Fibroblast of the aortic adventitia (primary cell): ENCODE data around the gene DEXI. TPM values are rescaled to one million over a fixed set of nuclear protein-coding genes. Genes with fewer than 3 reads are reported as not detected.
"Not testable (repeated sequence)": the region's sequence is repeated elsewhere in the genome, so short reads cannot be mapped to it uniquely, and the experiment has no call there.

ENCODE experiments used
- DNase-seq: peaks from one replicate; pipeline ENCODE4 v3.0.0-alpha.2; 2010; ENCODE audit warnings: low read depth
- H3K4me3 ChIP-seq: 2 replicates; pipeline ENCODE4 v1.5.1; 2011; ENCODE audit warnings: low read depth, mild to moderate bottlenecking, control low read depth, low read length, moderate library complexity
- CTCF ChIP-seq: IDR thresholded peaks from 2 replicates; pipeline ENCODE4 v1.5.1; 2011; ENCODE audit warnings: mild to moderate bottlenecking, low read length, control low read depth, inconsistent platforms; ENCODE audit not compliant: insufficient read depth
- total RNA-seq: library from RNA; depleted of rRNA; stranded (reverse); fragments of >200 nt; gene quantifications from 2 replicates; pipeline ENCODE4 v1.2.3, GENCODE V29; 2012; ENCODE audit warnings: low replicate concordance

The DEXI gene
- total RNA-seq, 1 donor = 35.2 TPM

- no peak overlapping the region for H3K4me3 ChIP-seq
- peak; percentile 68 for DNase-seq
- no peak for TF ChIP-seq CTCF
These were observed 27.8 kb upstream of the DEXI start for GRCh38 chr16:10970065-10970464.

GRCh38 chr16:10969615-10970014 is 27.3 kb upstream of the DEXI start:
- no peak for DNase-seq
- TF ChIP-seq CTCF = no peak
- H3K4me3 ChIP-seq = no peak overlapping the region

- DNase-seq = no peak
- no peak for TF ChIP-seq CTCF
- no peak overlapping the region for H3K4me3 ChIP-seq
These were observed 26.2 kb upstream of the DEXI start for GRCh38 chr16:10968498-10968897.

GRCh38 chr16:10967986-10968385 is 25.7 kb upstream of the DEXI start:
- TF ChIP-seq CTCF = no peak
- no peak overlapping the region for H3K4me3 ChIP-seq
- no peak for DNase-seq

- H3K4me3 ChIP-seq, DNase-seq: not testable (repeated sequence)
These were observed 24.3 kb upstream of the DEXI start for GRCh38 chr16:10966559-10966958.

GRCh38 chr16:10966129-10966528 is 23.9 kb upstream of the DEXI start:
- TF ChIP-seq CTCF = no peak
- DNase-seq = no peak

GRCh38 chr16:10965440-10966061 is 23.3 kb upstream of the DEXI start:
- H3K4me3 ChIP-seq = no peak overlapping the region
- no peak for TF ChIP-seq CTCF
- DNase-seq = no peak

More at GRCh38 chr16:10966129-10966528, 23.9 kb upstream of the DEXI start:
- H3K4me3 ChIP-seq = no peak overlapping the region
